Neural progenitor cell (in vitro differentiated cells): ENCODE data around the gene ZDHHC12.

Experiments
- CTCF ChIP-seq: fragments of 200-600 bp; sonication (generic); IDR thresholded peaks from 2 replicates; pipeline ENCODE4 v1.5.1; 2017; ENCODE audit warnings: antibody characterized with exemption, mild to moderate bottlenecking
- EZH2 ChIP-seq: fragments of 200-600 bp; sonication (generic); IDR thresholded peaks from 2 replicates; pipeline ENCODE4 v1.6.1; 2017; ENCODE audit warnings: antibody characterized with exemption, mild to moderate bottlenecking, moderate library complexity
- EZH2phosphoT487 ChIP-seq: fragments of 200-600 bp; sonication (generic); IDR thresholded peaks from 2 replicates; pipeline ENCODE4 v1.6.1; 2017; ENCODE audit warnings: antibody characterized with exemption

DNA sequence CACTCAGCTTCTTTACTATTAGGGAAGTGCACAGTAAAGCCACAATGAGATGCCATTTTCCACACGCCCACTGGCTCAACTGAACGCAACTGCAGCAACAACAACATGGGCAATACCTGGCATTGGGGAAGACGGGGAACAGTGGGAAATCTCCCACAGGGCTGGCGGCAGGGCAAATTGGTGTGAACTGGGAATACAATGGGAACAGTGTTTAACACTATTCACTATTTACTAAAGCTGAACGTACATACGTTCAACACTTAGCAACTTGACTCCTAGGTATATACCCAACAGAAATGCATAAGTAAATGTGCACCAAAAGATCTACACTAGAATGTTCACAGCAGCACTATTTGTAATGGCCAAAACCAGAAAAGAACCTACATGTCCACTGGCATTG is 33.7 kb upstream of the ZDHHC12 start:
- no peak for TF ChIP-seq CTCF
- no peak for TF ChIP-seq EZH2
- TF ChIP-seq EZH2phosphoT487 = no peak
